ENCODE results near the gene AIG1. TPM values are rescaled to one million over a fixed set of nuclear protein-coding genes. Genes with fewer than 3 reads are reported as not detected.

The AIG1 gene
- total RNA-seq, 1 experiment from 2014 or later = 51.1 TPM

DNA sequence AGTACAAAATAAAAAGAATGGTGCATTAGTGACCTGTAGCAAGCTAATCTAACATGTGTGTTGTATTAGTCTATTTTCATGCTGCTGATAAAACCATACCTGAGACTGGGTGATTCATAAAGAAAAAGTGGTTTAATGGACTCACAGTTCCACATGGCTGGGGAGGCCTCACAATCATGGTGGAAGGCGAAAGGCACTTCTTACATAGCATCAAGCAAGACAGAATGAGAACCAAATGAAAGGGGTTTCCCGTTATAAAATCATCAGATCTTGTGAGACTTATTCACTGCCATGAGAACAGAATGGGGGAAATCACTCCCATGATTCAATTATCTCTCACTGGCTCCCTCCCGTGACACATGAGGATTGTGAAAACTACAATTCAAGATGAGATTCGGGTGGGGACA, 45.4 kb upstream of the AIG1 start:
- RAD21 ChIA-PET (ENCODE audit: low non-redundant PET in 1 of 2, low total read pairs in 2 of 2, uncharacterized antibody in 2 of 2, unreplicated experiment in 2 of 2) = no interaction called here
- no peaks in the 10 kb centered on the region for H3K9me2 ChIP-seq (ENCODE audit: insufficient read depth)
- no peaks in the 10 kb centered on the region for H3K4me1 ChIP-seq (ENCODE audit: control insufficient read depth in 1 of 2, insufficient read depth in 2 of 2, low read length in 2 of 2)
- no peaks in the 10 kb centered on the region for H3K79me2 ChIP-seq (ENCODE audit: insufficient read depth, low read length)
- BruUV-seq (replicated peaks) = no TSS peak
- DNase-seq (ENCODE audit: low read depth, low spot score) (no peak), ATAC-seq (no peak)
- H3K36me3 ChIP-seq (ENCODE audit: control insufficient read depth in 1 of 2, insufficient read depth in 2 of 2, low read length in 2 of 2) = no peaks in the 10 kb centered on the region
- no peak overlapping the region for H3K4me3 ChIP-seq (replicated peaks in 1 of 2; ENCODE audit: low read depth in 1 of 2, low read length in 2 of 2)
- CTCF ChIA-PET = no interaction called here
- no peaks in the 10 kb centered on the region for H4K20me1 ChIP-seq (ENCODE audit: insufficient read depth)
- intact Hi-C loops (cut with micrococcal nuclease) = no loop called here
- no peak overlapping the region for H3K27ac ChIP-seq (ENCODE audit: low read depth, low read length)
- POLR2A ChIA-PET = no interaction called here
- no peak overlapping the region for H2AFZ ChIP-seq (ENCODE audit: low read depth, low read length, poor library complexity, severe bottlenecking)
- H3K4me2 ChIP-seq (ENCODE audit: low read length) = no peak overlapping the region
- H3K9me3 ChIP-seq (ENCODE audit: control insufficient read depth in 1 of 2, insufficient read depth in 1 of 2, low read depth in 1 of 2, low read length in 2 of 2) = no peaks in the 10 kb centered on the region; a peak in 1 of 4 replicates
- H3K9ac ChIP-seq (ENCODE audit: low read length) = no peak overlapping the region
- TF ChIP-seq FOSL1 (IDR thresholded peaks at IDR 0.05; ENCODE audit: low read depth) = no peak
- TF ChIP-seq, protein P1, sequence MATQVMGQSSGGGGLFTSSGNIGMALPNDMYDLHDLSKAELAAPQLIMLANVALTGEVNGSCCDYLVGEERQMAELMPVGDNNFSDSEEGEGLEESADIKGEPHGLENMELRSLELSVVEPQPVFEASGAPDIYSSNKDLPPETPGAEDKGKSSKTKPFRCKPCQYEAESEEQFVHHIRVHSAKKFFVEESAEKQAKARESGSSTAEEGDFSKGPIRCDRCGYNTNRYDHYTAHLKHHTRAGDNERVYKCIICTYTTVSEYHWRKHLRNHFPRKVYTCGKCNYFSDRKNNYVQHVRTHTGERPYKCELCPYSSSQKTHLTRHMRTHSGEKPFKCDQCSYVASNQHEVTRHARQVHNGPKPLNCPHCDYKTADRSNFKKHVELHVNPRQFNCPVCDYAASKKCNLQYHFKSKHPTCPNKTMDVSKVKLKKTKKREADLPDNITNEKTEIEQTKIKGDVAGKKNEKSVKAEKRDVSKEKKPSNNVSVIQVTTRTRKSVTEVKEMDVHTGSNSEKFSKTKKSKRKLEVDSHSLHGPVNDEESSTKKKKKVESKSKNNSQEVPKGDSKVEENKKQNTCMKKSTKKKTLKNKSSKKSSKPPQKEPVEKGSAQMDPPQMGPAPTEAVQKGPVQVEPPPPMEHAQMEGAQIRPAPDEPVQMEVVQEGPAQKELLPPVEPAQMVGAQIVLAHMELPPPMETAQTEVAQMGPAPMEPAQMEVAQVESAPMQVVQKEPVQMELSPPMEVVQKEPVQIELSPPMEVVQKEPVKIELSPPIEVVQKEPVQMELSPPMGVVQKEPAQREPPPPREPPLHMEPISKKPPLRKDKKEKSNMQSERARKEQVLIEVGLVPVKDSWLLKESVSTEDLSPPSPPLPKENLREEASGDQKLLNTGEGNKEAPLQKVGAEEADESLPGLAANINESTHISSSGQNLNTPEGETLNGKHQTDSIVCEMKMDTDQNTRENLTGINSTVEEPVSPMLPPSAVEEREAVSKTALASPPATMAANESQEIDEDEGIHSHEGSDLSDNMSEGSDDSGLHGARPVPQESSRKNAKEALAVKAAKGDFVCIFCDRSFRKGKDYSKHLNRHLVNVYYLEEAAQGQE (IDR thresholded peaks at IDR 0.05; ENCODE audit: low read depth) = no peak
- TF ChIP-seq, protein P2, sequence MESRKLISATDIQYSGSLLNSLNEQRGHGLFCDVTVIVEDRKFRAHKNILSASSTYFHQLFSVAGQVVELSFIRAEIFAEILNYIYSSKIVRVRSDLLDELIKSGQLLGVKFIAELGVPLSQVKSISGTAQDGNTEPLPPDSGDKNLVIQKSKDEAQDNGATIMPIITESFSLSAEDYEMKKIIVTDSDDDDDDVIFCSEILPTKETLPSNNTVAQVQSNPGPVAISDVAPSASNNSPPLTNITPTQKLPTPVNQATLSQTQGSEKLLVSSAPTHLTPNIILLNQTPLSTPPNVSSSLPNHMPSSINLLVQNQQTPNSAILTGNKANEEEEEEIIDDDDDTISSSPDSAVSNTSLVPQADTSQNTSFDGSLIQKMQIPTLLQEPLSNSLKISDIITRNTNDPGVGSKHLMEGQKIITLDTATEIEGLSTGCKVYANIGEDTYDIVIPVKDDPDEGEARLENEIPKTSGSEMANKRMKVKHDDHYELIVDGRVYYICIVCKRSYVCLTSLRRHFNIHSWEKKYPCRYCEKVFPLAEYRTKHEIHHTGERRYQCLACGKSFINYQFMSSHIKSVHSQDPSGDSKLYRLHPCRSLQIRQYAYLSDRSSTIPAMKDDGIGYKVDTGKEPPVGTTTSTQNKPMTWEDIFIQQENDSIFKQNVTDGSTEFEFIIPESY (IDR thresholded peaks at IDR 0.05; ENCODE audit: extremely low read depth, insufficient replicate concordance, low read length) = no peak
- no peak for TF ChIP-seq SIN3A (IDR thresholded peaks at IDR 0.05; ENCODE audit: low read depth)
- TF ChIP-seq, protein P3, sequence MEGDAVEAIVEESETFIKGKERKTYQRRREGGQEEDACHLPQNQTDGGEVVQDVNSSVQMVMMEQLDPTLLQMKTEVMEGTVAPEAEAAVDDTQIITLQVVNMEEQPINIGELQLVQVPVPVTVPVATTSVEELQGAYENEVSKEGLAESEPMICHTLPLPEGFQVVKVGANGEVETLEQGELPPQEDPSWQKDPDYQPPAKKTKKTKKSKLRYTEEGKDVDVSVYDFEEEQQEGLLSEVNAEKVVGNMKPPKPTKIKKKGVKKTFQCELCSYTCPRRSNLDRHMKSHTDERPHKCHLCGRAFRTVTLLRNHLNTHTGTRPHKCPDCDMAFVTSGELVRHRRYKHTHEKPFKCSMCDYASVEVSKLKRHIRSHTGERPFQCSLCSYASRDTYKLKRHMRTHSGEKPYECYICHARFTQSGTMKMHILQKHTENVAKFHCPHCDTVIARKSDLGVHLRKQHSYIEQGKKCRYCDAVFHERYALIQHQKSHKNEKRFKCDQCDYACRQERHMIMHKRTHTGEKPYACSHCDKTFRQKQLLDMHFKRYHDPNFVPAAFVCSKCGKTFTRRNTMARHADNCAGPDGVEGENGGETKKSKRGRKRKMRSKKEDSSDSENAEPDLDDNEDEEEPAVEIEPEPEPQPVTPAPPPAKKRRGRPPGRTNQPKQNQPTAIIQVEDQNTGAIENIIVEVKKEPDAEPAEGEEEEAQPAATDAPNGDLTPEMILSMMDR (IDR thresholded peaks at IDR 0.05 in 2 of 3, conservative IDR thresholded peaks at IDR 0.05 in 1 of 3; ENCODE audit: borderline replicate concordance in 1 of 3, insufficient read depth in 1 of 3, low read depth in 2 of 3, low read length in 2 of 3) = no peak
- TF ChIP-seq JUND (IDR thresholded peaks at IDR 0.05) = no peak
- no peak for TF ChIP-seq ELF1 (IDR thresholded peaks at IDR 0.05; ENCODE audit: borderline replicate concordance, low read depth)
- TF ChIP-seq POLR2AphosphoS5 (IDR thresholded peaks at IDR 0.05; ENCODE audit: low read depth, low read length) = no peak
- TF ChIP-seq, protein P4, sequence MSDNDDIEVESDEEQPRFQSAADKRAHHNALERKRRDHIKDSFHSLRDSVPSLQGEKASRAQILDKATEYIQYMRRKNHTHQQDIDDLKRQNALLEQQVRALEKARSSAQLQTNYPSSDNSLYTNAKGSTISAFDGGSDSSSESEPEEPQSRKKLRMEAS (IDR thresholded peaks at IDR 0.05) = no peak
- no peak for TF ChIP-seq CEBPB (IDR thresholded peaks at IDR 0.05; ENCODE audit: low read depth)
- no peak for TF ChIP-seq CBX3 (IDR thresholded peaks at IDR 0.05; ENCODE audit: low read depth)
- no peak for TF ChIP-seq POLR2A (IDR thresholded peaks at IDR 0.05; ENCODE audit: borderline replicate concordance, extremely low read depth, insufficient read depth, insufficient read length)
- TF ChIP-seq SP1 (IDR thresholded peaks at IDR 0.05; ENCODE audit: low read depth) = no peak
- no peak for TF ChIP-seq TCF7L2 (IDR thresholded peaks at IDR 0.05; ENCODE audit: borderline replicate concordance, extremely low read depth, insufficient read depth, insufficient read length)
- TF ChIP-seq, protein P5, sequence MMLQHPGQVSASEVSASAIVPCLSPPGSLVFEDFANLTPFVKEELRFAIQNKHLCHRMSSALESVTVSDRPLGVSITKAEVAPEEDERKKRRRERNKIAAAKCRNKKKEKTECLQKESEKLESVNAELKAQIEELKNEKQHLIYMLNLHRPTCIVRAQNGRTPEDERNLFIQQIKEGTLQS (IDR thresholded peaks at IDR 0.05) = no peak
- no peak for TF ChIP-seq RAD21 (IDR thresholded peaks at IDR 0.05; ENCODE audit: low read depth)
- no peak for TF ChIP-seq EZH2phosphoT487 (IDR thresholded peaks at IDR 0.05; ENCODE audit: borderline replicate concordance)
- TF ChIP-seq EZH2 (IDR thresholded peaks at IDR 0.05) = no peak
- H3K27me3 ChIP-seq (ENCODE audit: insufficient read depth, low read length) = no peaks in the 10 kb centered on the region
